H1 (cell line): ENCODE measurements around the gene RDH5. TPM values are rescaled to one million over a fixed set of nuclear protein-coding genes. Genes with fewer than 3 reads are reported as not detected.

Experiments
- KDM4A ChIP-seq: IDR thresholded peaks from one replicate; pipeline ENCODE4 v1.7.1; 2012; ENCODE audit warnings: low read depth, mild to moderate bottlenecking, moderate library complexity, low read length, inconsistent platforms; ENCODE audit not compliant: severe bottlenecking
- SRF ChIP-seq: IDR thresholded peaks from 2 replicates; pipeline ENCODE4 v1.6.1; 2011; ENCODE audit warnings: mild to moderate bottlenecking, low read depth, low read length, moderate library complexity
- polyA plus RNA-seq, 7 experiments: library from polyadenylated mRNA; depleted of rRNA in 3 of 7; stranded (reverse) in 5 of 7; unstranded in 2 of 7; fragments of >200 nt in 5 of 7; fragments of 200-250 nt in 2 of 7; gene quantifications; 1 replicate in 5 of 7; 2 replicates in 1 of 7; 4 replicates in 1 of 7; pipeline versions ENCODE4 v1.2.1 to v1.2.3, GENCODE V29; 2011 to 2013; ENCODE audit warnings: missing spikeins in 2 of 7, mixed read lengths in 2 of 7
- total RNA-seq: library from RNA; stranded (reverse); fragmentation: NEBNext Ultra II Directional; extraction: Animal tissue kit (Norgen Biotek cat#: 25700); gene quantifications from 2 replicates; pipeline ENCODE4 v1.2.1, GENCODE V29; 2021

The RDH5 gene
- total and polyA plus RNA-seq, 2 of the 8 experiments (the other 6 are each of a cell fraction or from before 2014, with no cell fraction given): 4.2 to 6.0 TPM

- TF ChIP-seq KDM4A: no peak
- no peak for TF ChIP-seq SRF
Measured at GRCh38 chr12:55715169-55715764, 4.9 kb upstream of the RDH5 start (continued).
